IPS DF 4.7 (cell line): Measurements from ENCODE around the gene ARL1.
"Not testable (repeated sequence)": the region's sequence is repeated elsewhere in the genome, so short reads cannot be mapped to it uniquely, and the experiment has no call there.

Experiments used
- DNase-seq: peaks from one replicate; pipeline ENCODE4 v3.0.0-alpha.2; 2013; ENCODE audit warnings: low spot score; ENCODE audit errors: extremely low read depth

ARL1 gene

DNA sequence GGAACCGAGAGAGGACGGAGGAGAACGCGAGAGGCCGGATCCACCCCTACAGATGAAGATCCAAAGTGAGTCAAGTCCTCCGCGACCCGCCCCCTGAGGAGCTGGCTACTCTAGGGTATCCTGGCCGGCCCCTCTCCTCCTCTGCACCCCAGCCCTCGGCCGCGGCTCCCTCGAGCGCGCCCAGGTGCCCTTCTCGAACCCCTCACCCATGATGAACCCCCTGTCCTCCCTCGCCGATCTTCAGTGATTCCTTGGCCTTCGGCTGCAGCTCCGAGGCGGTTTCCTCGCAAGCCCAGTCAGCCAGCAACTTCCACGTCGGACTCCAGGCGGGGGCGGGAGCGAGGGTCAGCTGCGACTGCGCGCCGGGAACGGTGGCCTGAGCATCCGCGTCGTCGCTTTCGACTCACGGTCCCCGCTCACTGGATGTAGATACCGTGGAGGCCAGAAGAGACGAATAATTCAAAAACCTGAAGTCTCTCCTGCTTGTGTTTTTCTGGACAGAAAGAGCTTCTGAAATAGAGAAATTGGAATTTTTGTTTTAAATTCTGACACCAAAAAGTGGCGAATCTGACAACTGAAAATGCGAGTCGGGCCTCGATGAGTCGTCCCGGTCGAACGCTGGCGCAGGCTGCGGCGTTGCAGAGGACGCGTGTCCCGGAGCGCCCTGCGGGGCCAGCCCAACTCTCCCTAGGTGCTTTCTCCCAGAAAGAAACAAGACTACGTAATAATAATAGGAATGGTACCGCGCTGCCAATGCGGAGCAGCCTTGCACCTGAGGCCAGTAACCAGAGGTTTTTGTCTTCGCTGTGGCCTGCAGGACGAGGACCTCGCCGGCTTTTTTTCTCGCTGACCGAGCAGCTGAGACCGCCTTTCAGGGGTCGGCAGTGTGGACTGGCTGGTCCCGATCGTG, at the start of gene ARL1:
ARL1 (minus strand) TSS at position 337 of the 910 bp plus-strand sequence; CDS start at position 210, 127 bp downstream.
- peak; percentile 38 for DNase-seq

DNA sequence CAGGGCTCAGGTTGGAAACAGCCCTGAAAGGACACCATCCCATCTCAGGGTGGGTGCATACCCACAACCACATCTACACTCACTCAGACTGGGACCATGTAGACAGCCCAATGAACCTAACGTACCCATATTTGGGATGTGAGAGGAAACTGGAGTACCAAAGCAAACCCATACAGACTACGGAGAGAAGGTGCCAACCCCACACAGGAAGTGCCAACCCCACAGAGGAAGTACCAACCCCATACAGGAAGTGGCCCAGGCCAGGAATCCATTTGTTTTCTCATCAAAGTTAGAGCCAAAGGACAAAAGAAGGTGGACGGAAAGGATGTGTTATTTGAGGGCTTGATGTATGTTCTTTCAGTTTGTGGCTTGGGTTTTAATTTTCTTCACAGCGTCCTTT, 48.1 kb upstream of the ARL1 start:
- no peak for DNase-seq

DNA sequence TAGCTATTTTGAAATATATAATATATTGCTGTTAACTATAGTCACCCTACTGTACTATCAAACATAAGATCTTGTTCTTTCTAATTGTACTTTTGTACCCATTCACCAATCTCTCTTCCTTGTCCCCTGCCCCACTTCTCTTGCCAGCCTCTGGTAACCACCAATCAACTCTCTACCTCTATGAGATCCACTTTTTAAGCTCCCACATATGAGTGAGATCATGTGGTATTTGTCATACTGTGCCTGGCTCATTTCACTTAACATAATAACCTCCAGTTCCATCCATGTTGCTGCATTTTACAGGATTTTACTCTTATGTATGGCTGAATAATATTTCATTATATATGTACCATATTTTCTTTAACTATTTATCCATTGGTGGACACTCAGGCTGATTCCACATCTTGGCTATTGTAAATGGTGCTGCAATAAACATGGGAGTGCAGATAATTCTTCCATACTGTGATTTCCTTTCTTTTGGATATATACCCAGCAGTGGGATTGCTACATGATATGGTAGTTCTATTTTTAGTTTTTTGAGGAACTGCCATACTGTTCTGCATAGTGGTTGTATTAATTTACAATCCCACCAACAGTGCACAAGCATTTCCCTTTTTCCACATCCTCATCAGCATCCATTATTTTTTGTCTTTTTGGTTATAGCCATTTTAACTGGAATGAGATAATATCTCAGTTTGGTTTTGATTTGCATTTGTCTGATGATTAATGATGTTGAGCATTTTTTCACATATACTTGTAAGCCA, 34.1 kb upstream of the ARL1 start:
- DNase-seq = no peak

DNA sequence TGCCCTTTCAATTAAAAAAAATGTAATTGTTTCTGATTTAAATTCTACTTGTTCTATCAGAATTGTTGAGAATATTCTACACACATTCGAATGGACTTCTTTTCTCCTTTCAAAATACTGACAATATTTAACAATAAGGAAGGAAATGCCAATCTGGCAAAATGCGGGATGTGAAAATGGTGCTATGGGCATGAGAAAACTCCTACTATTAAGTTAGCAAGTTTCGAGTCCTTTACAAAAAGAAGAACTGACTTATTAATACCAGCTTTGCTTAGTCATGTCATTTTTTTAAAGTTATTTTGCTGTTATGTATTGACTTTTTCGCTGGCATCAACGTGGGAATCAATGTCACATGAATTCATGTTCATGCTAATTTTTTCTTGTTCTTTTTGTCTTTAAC, 31.7 kb upstream of the ARL1 start:
- no peak for DNase-seq

GRCh38 chr12:101436136-101436535, 28.6 kb upstream of the ARL1 start:
- no peak for DNase-seq

- no peak for DNase-seq
These were observed 22.9 kb upstream of the ARL1 start for GRCh38 chr12:101430456-101430855.

GRCh38 chr12:101424620-101425019, 17.0 kb upstream of the ARL1 start:
- DNase-seq = no peak

GRCh38 chr12:101422066-101422465, 14.5 kb upstream of the ARL1 start:
- DNase-seq = not testable (repeated sequence)

GRCh38 chr12:101415228-101415627, 7.7 kb upstream of the ARL1 start:
- DNase-seq = no peak

GRCh38 chr12:101414533-101415119, 7.1 kb upstream of the ARL1 start:
- DNase-seq = peak; percentile 49

DNA sequence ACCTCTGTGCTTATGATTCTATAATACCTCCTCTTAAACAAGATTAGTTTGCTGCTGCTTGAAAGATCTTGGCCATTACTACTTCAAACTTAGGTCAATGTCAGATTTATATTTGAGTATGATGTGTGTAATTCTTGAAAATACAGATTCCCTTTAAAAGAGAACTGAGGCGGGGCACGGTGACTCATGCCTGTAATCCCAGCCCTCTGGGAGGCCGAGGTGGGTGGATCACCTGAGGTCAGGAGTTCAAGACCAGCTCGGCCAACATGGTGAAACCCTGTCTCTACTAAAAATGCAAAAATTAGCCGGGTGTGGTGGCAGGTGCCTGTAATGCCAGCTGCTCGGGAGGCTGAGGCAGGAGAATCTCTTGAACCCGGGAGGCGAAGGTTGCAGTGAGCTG, 2.6 kb upstream of the ARL1 start:
- not testable (repeated sequence) for DNase-seq

DNA sequence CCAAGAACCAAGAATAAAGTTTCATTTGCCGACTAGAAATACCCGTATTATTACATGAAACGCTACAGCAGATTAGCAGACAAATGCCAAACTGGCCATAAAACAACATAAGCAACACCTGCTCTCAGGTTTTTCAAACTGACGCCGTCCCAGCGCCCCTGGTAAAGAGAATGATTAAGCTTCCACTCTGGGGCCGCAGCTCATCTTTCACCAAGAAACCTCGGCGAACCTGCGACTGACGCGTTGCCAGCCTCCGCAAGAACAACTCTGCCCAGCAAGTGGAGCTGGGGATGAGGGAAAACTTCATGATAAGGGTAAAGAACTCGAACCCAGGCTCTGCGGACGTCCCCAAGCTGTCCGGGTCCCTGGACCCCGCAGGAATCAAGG, 530 bp downstream of the ARL1 start:
- DNase-seq = no peak

DNA sequence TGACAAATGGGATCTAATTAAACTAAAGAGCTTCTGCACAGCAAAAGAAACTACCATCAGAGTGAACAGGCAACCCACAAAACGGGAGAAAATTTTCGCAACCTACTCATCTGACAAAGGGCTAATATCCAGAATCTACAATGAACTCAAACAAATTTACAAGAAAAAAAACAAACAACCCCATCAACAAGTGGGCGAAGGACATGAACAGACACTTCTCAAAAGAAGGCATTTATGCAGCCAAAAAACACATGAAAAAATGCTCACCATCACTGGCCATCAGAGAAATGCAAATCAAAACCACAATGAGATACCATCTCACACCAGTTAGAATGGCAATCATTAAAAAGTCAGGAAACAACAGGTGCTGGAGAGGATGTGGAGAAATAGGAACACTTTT, 16.4 kb downstream of the ARL1 start:
- DNase-seq = not testable (repeated sequence)

- DNase-seq = no peak
These were observed 28.4 kb downstream of the ARL1 start for GRCh38 chr12:101379149-101379548.

GRCh38 chr12:101375573-101375972, 32.0 kb downstream of the ARL1 start:
- no peak for DNase-seq

DNA sequence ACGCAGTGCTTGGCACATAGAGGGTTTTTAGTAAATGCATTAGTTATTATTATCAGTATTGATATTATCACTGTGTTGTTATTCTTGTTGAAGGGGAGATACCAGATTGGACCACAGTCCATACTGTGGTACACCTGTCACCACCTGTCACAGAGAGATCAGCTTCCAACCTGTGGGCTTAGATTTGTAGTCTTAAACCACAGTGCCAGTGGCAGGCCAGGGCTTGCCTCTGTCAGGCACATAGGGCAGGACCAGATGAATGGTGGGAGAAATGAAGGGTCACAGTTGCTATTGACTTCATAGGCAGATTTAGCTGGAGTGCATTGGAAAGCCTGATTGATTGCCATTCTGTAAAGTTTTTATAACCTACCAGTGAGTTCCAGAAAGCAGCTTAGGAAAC, 35.1 kb downstream of the ARL1 start:
- no peak for DNase-seq

- DNase-seq = no peak
These were observed 39.6 kb downstream of the ARL1 start for GRCh38 chr12:101368016-101368415.

- DNase-seq = no peak
These were observed 46.1 kb downstream of the ARL1 start for GRCh38 chr12:101361455-101361854.

GRCh38 chr12:101356794-101357193, 50.8 kb downstream of the ARL1 start:
- no peak for DNase-seq

DNA sequence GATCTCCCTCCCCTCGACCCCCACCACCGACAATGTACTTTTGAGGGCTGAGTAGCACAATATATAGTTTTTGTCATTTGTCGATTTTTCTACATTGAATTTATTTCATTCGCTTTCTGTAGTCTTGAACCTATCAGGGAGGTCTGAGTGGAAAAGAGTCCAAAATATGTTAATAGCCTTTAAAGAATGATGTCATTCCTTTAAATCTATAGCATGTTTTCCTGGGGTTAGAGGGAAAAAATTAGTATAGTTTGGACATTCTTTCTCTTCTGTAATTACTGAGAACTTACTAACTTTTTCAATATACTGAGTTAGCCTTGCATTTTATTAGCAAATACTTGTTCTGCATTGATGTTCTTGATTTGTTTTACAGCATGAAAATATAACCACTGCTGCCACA, 55.9 kb downstream of the ARL1 start:
- no peak for DNase-seq

- no peak for DNase-seq
These were observed 63.7 kb downstream of the ARL1 start for GRCh38 chr12:101343893-101344292.
